RWPE2 (cell line): ENCODE data around the gene ZNF600.
"Not testable (repeated sequence)": the region's sequence is repeated elsewhere in the genome, so short reads cannot be mapped to it uniquely, and the experiment has no call there.

Experiments used
- ATAC-seq: fragments of 200-7000 bp; cut with Tn5 transposase; 3 replicates; pipeline ENCODE4 v1.9.1; 2021; ENCODE audit warnings: low read depth
- DNase-seq: peaks from one replicate; pipeline ENCODE4 v3.0.0-alpha.2; 2020; ENCODE audit warnings: low spot score
- H3K27ac ChIP-seq: fragments of 450-650 bp; 2 replicates; pipeline ENCODE4 v1.5.1; 2017; ENCODE audit warnings: mild to moderate bottlenecking; ENCODE audit not compliant: poor library complexity, severe bottlenecking
- H3K27me3 ChIP-seq: fragments of 250-450 bp; sonication (Bioruptor Pico); 2 replicates; pipeline ENCODE4 v1.5.1; 2021; ENCODE audit warnings: mild to moderate bottlenecking, moderate library complexity; ENCODE audit not compliant: insufficient read depth, poor library complexity, severe bottlenecking
- H3K36me3 ChIP-seq: fragments of 250-450 bp; sonication (Bioruptor Pico); 2 replicates; pipeline ENCODE4 v1.5.1; 2020; ENCODE audit warnings: low read depth, mild to moderate bottlenecking, moderate library complexity
- H3K4me1 ChIP-seq: fragments of 250-450 bp; sonication (Bioruptor Pico); 2 replicates; pipeline ENCODE4 v1.5.1; 2021; ENCODE audit warnings: mild to moderate bottlenecking, moderate library complexity; ENCODE audit not compliant: insufficient read depth, poor library complexity, severe bottlenecking
- H3K4me3 ChIP-seq: fragments of 250-450 bp; sonication (Bioruptor Pico); 2 replicates; pipeline ENCODE4 v1.5.1; 2021; ENCODE audit warnings: mild to moderate bottlenecking, moderate library complexity; ENCODE audit not compliant: severe bottlenecking
- H3K9me3 ChIP-seq: fragments of 250-450 bp; sonication (Bioruptor Pico); 2 replicates; pipeline ENCODE4 v1.5.1; 2021; ENCODE audit warnings: mild to moderate bottlenecking, moderate library complexity; ENCODE audit not compliant: severe bottlenecking
- TF ChIP-seq, protein P1 (sequence below): fragments of 450-650 bp; IDR thresholded peaks from one replicate; pipeline ENCODE4 v1.5.1; 2017; ENCODE audit warnings: mild to moderate bottlenecking, moderate library complexity; ENCODE audit not compliant: poor library complexity, severe bottlenecking

ZNF600 gene

DNA sequence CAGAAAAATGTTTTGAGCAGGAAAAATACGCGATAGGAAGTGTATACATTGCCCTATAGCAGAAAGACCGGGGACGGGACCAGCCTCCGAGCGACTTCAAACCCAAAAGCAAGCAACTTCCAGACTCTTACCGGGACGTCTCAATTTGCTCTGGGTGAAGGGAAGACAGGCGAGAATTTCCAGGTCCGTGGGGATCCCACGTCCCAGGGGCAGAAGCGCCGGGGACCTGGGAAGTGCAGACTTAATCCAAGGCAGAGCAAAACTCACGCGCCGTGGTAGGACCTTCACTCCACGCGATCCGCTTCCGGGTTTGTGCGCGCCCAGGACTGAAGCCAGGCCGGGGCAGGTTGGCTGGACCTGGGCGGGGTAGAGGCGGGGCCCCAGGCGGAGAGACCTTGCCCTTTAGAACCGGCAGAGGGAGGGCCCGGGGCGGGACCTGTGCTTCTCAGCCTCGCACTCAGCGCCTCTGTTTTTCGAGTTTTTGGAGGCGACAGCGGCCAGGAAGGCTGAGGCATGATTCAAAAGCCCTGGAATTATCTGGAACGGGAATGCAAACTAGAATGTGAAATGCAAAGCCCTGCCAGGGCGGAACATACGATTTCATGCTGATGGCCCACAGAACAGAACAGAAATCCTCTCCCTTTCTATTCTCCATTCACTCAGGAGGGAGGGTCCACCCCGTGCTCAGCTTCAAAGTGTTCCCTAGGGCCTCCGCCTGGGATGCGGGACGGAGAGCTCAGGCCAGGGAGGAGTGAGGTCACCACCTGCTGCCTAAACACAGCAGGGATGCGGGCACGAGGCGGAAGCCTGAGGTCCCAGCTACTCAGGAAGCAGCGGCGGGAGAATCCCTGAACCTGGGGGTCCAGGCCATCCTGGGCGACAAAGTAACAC, at the start of gene ZNF600:
Gene ZNF600 (minus strand): TSS at position 328 of the 891 bp plus-strand sequence. CDS start 7,903 bp downstream, outside the sequence.
- not testable (repeated sequence) for H3K36me3 ChIP-seq, H3K4me1 ChIP-seq, H3K27ac ChIP-seq, H3K27me3 ChIP-seq, H3K9me3 ChIP-seq
- DNase-seq (peak; percentile 83), ATAC-seq (peak; percentile 99)
- peak within 1 kb of the TSS; percentile 39 for H3K4me3 ChIP-seq

DNA sequence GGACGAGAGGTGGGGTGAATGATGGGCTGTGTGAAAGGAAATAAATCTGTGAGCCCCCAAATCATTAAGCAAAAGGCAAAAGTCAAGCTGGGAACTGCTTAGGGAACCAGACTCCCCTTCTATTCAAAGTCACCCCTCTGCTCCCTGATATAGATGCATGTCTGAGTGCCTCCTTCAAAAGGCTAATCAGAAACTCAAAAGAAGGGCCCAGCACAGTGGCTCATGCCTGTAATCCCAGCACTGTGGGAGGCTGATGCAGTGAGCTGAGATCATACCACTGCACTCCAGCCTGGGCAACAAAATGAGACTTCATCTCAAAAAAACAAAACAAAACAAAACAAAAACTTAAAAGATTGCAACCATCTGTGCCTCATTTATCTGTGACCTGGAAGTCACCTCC, 47.7 kb upstream of the ZNF600 start:
- not testable (repeated sequence) for DNase-seq, H3K4me3 ChIP-seq

DNA sequence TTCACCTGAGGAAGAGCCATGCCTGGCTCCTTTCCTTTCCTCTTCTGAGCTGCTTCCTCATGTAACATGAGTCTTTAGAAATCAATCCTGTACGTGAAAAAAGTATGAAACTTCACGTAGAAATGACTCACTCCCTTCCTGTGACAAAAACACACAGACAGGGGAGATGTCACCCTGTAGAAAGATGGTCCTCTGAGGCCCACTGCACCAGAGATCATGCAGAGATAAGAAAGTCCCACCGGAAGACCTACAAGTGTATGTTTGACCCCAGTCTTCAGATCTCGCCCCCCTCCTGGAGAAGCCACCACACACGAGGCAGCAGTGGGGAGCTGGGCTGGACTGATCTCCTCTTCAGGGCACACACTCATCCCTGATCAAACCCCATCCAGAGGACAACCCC, 47.0 kb upstream of the ZNF600 start:
- not testable (repeated sequence) for H3K4me1 ChIP-seq, H3K4me3 ChIP-seq, H3K27ac ChIP-seq, ATAC-seq, DNase-seq, H3K27me3 ChIP-seq, H3K36me3 ChIP-seq, H3K9me3 ChIP-seq

More for the DNA sequence above, 47.7 kb upstream of the ZNF600 start:
- H3K4me1 ChIP-seq, H3K36me3 ChIP-seq, H3K27me3 ChIP-seq, ATAC-seq, H3K27ac ChIP-seq: not testable (repeated sequence)
- H3K9me3 ChIP-seq, result peaks cover 14% of the 10 kb centered on the region

GRCh38 chr19:52829866-52830265, 43.3 kb upstream of the ZNF600 start:
- not testable (repeated sequence) for H3K27me3 ChIP-seq, H3K27ac ChIP-seq, ATAC-seq, H3K36me3 ChIP-seq, H3K4me3 ChIP-seq, DNase-seq, H3K4me1 ChIP-seq, H3K9me3 ChIP-seq

DNA sequence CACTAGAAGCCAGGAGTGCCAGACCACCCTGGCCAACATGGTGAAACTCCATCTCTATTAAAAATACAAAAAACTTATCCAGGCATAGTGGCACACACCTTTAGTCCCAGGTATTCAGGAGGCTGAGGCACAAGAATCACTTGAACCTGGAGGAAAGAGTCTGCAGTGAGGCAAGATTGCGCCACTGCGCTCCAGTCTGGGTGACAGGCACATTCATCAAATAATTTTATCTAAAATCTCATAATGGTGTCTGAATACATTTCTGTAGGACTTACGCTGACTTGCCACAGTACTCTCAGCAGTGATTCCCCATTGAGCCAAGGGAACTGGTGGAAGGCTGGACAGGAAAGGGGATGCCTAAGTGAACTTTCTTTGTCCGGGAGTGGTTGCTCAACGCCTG, 39.2 kb upstream of the ZNF600 start:
- Histone ChIP-seq H3K27me3 (no peaks in the 10 kb centered on the region), H3K9me3 (no peaks in the 10 kb centered on the region), H3K4me1 (no peaks in the 10 kb centered on the region), H3K36me3 (no peaks in the 10 kb centered on the region), H3K4me3 (no peak overlapping the region), H3K27ac (no peak overlapping the region)
- TF ChIP-seq, protein P1, sequence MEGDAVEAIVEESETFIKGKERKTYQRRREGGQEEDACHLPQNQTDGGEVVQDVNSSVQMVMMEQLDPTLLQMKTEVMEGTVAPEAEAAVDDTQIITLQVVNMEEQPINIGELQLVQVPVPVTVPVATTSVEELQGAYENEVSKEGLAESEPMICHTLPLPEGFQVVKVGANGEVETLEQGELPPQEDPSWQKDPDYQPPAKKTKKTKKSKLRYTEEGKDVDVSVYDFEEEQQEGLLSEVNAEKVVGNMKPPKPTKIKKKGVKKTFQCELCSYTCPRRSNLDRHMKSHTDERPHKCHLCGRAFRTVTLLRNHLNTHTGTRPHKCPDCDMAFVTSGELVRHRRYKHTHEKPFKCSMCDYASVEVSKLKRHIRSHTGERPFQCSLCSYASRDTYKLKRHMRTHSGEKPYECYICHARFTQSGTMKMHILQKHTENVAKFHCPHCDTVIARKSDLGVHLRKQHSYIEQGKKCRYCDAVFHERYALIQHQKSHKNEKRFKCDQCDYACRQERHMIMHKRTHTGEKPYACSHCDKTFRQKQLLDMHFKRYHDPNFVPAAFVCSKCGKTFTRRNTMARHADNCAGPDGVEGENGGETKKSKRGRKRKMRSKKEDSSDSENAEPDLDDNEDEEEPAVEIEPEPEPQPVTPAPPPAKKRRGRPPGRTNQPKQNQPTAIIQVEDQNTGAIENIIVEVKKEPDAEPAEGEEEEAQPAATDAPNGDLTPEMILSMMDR, result no peak
- DNase-seq, result no peak
- ATAC-seq, result no peak

- Histone ChIP-seq H3K27ac (no peak overlapping the region), H3K4me1 (no peaks in the 10 kb centered on the region), H3K4me3 (no peak overlapping the region), H3K9me3 (no peaks in the 10 kb centered on the region), H3K27me3 (no peaks in the 10 kb centered on the region), H3K36me3 (no peaks in the 10 kb centered on the region)
- TF ChIP-seq, protein P1, result no peak
- DNase-seq (no peak), ATAC-seq (no peak)
Observed at GRCh38 chr19:52823676-52824075, 37.1 kb upstream of the ZNF600 start.

- not testable (repeated sequence) for H3K27ac ChIP-seq, H3K9me3 ChIP-seq, H3K27me3 ChIP-seq, DNase-seq, H3K4me1 ChIP-seq, H3K36me3 ChIP-seq
- H3K4me3 ChIP-seq, result peak within 1 kb of the TSS; percentile 64
- peak; percentile 99 for ATAC-seq
Observed at GRCh38 chr19:52821204-52821960, 34.8 kb upstream of the ZNF600 start, which contains the start of gene ZNF28. Gene ZNF28, minus strand, starts transcription at chr19:52821633. Its CDS starts 3,675 bp downstream, at chr19:52817958.

DNA sequence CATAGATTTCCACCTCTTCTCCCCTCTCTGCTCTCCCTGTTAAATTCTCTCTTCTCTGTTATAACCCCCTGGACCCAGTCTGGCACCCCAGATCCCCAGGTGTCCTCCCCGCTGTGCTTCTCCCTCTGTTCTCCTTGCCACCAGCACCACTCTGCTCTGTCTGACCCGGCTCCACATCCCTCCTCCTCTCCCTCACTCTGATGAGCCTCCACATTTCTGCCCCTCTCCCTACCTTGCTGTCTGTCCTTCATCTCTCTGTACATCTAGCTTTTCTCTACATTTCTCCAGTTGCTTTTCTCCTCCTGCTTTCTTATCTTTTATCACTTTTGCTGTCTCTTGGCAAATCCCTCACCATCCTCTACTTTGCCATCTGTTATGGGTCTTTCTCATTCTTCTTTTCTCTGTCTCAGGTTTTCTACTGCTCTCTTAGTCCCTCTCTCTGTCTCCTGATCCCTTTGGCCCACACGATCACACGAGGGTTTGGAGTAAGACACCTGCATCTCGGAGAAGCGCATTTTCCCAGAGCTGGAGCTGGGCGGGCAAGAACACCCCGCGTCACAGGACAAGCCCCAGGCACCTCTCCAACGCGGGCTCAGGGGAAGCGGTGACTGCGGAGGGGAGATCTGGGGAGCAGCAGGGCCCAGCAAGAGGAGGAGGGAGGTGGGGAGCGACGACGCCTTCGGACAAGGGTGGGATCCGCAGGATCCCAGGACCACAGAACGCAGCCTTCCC, 34.0 kb upstream of the ZNF600 start:
- H3K4me1 ChIP-seq, H3K27me3 ChIP-seq, H3K9me3 ChIP-seq, DNase-seq, H3K27ac ChIP-seq: not testable (repeated sequence)
- peaks cover 11% of the 10 kb centered on the region for H3K36me3 ChIP-seq
- peak overlapping the region; percentile 64 for H3K4me3 ChIP-seq
- ATAC-seq, result peak; percentile 51
